Panc1 (cell line): ENCODE measurements around the gene GNMT. TPM values are rescaled to one million over a fixed set of nuclear protein-coding genes. Genes with fewer than 3 reads are reported as not detected.

Experiments used
- ATAC-seq: fragments of 200-7000 bp; cut with Tn5 transposase; 2 replicates; pipeline ENCODE4 v1.9.1; 2020; ENCODE audit warnings: mild to moderate bottlenecking, moderate library complexity
- BruUV-seq: library from RNA; stranded (reverse); fragments of 400-500 nt; replicated peaks from 2 replicates; lab custom pipeline; 2021; lab: Mats Ljungman, UMichigan
- CTCF ChIA-PET: fragments of 300-600 bp; sonication (Branson Sonifier 250); formaldehyde crosslinking; loops from one replicate; lab custom pipeline; 2022; ENCODE audit warnings: antibody characterized with exemption; lab: Charles Lee
- POLR2A ChIA-PET: fragments of 300-600 bp; sonication (Branson Sonifier 250); formaldehyde crosslinking; loops from one replicate; lab custom pipeline; 2022; ENCODE audit warnings: antibody characterized with exemption; lab: Charles Lee
- DNase-seq: peaks from one replicate; pipeline ENCODE4 v3.0.0-alpha.2; 2010; ENCODE audit warnings: low read depth, low spot score
- H3K27ac ChIP-seq: 2 replicates; pipeline ENCODE4 v1.5.1; 2011; ENCODE audit warnings: mild to moderate bottlenecking, low read length, inconsistent platforms
- H3K27me3 ChIP-seq: fragments of 200-500 bp; sonication (Bioruptor generic); 2 replicates; pipeline ENCODE4 v1.6.0; 2014; ENCODE audit warnings: low read length, inconsistent platforms; ENCODE audit not compliant: control insufficient read depth, insufficient read depth
- H3K36me3 ChIP-seq: fragments of 200-500 bp; sonication (Bioruptor generic); 2 replicates; pipeline ENCODE4 v1.5.1; 2014; ENCODE audit warnings: inconsistent platforms, mild to moderate bottlenecking, low read length, moderate library complexity; ENCODE audit not compliant: control insufficient read depth, insufficient read depth
- H3K4me1 ChIP-seq: 2 replicates; pipeline ENCODE4 v1.5.1; 2011; ENCODE audit warnings: inconsistent platforms, mild to moderate bottlenecking, low read length, moderate library complexity; ENCODE audit not compliant: control insufficient read depth, insufficient read depth
- H3K4me3 ChIP-seq, 2 experiments: 2 replicates each; pipeline ENCODE4 v1.5.1; 2011 to 2012; ENCODE audit warnings: low read depth in 2 of 2, low read length in 2 of 2, mild to moderate bottlenecking in 2 of 2, inconsistent platforms in 1 of 2, moderate library complexity in 1 of 2
- H3K9me3 ChIP-seq: fragments of 200-500 bp; sonication (Bioruptor generic); 2 replicates; pipeline ENCODE4 v1.5.1; 2014; ENCODE audit warnings: low read depth, mild to moderate bottlenecking, inconsistent platforms, low read length, moderate library complexity; ENCODE audit not compliant: control insufficient read depth, insufficient read depth
- CTCF ChIP-seq: fragments of 450-650 bp; IDR thresholded peaks from 2 replicates; pipeline ENCODE4 v1.5.1; 2017; ENCODE audit warnings: mild to moderate bottlenecking
- POLR2AphosphoS5 ChIP-seq: IDR thresholded peaks from 2 replicates; pipeline ENCODE4 v1.6.1; 2012; ENCODE audit warnings: mild to moderate bottlenecking, low read depth, low read length, moderate library complexity
- REST ChIP-seq, 2 experiments: IDR thresholded peaks; 2 replicates each; pipeline ENCODE4 v1.6.1; 2011 to 2012; ENCODE audit warnings: low read depth in 2 of 2, control low read depth in 1 of 2, low read length in 1 of 2, mild to moderate bottlenecking in 1 of 2, moderate library complexity in 1 of 2; ENCODE audit not compliant: insufficient read depth in 1 of 2
- SIN3A ChIP-seq: IDR thresholded peaks from 2 replicates; pipeline ENCODE4 v1.6.1; 2012; ENCODE audit warnings: low read depth, mild to moderate bottlenecking, low read length, moderate library complexity, borderline replicate concordance; ENCODE audit not compliant: insufficient read depth
- TCF7L2 ChIP-seq: IDR thresholded peaks from 2 replicates; pipeline ENCODE4 v1.6.1; 2011; ENCODE audit warnings: mild to moderate bottlenecking, low read depth, low read length, inconsistent platforms
- in situ Hi-C: cut with HindIII; loops from 2 replicates; pipeline ENCODE4 v1.10.0; 2016; ENCODE audit warnings: low sequenced_read_pairs, low pct_unique_long_range_greater_than_20kb
- intact Hi-C: fragments of 100-400 bp; cut with micrococcal nuclease; formaldehyde crosslinking; loops from one replicate; pipeline ENCODE4 v1.10.0; 2022; ENCODE audit not compliant: unreplicated experiment
- total RNA-seq: library from RNA; stranded (reverse); gene quantifications from one replicate; pipeline ENCODE4 v1.2.1, GENCODE V29; 2021; ENCODE audit not compliant: unreplicated experiment

Gene GNMT
- total RNA-seq, 1 experiment from 2014 or later: 0.72 TPM

- Histone ChIP-seq H3K27ac (no peak overlapping the region), H3K36me3 (peaks cover 6% of the 10 kb centered on the region; the same call in 1 of the 2 replicates), H3K4me1 (peaks cover 6% of the 10 kb centered on the region), H3K27me3 (no peaks in the 10 kb centered on the region), H3K4me3 (no peak overlapping the region), H3K9me3 (no peaks in the 10 kb centered on the region)
- no TSS peak for BruUV-seq
- in situ Hi-C loops: no loop called here
- intact Hi-C loops: loop anchor here (10.0 kb wide), 1 partner anchor 64 kb away; no protein-coding TSS in a partner anchor
- CTCF ChIA-PET: no interaction called here
- no peak for DNase-seq
- no peak for TF ChIP-seq REST (IDR thresholded peaks at IDR 0.05; ENCODE audit: insufficient read depth in 1 of 2, low read depth in 2 of 2, low read length in 1 of 2)
- TF ChIP-seq TCF7L2: no peak
- TF ChIP-seq SIN3A: no peak
- TF ChIP-seq CTCF: no peak
- no peak for TF ChIP-seq POLR2AphosphoS5
- ATAC-seq: no peak
- POLR2A ChIA-PET: no interaction called here
Measured at GRCh38 chr6:42968783-42969182, 8.2 kb downstream of the GNMT start.

- Histone ChIP-seq H3K27ac (no peak overlapping the region), H3K4me1 (peaks cover 6% of the 10 kb centered on the region), H3K27me3 (no peaks in the 10 kb centered on the region), H3K9me3 (no peaks in the 10 kb centered on the region), H3K36me3 (peaks cover 6% of the 10 kb centered on the region; the same call in 1 of the 2 replicates), H3K4me3 (no peak overlapping the region)
- ATAC-seq (no peak), DNase-seq (no peak)
- in situ Hi-C loops: no loop called here
- no peak for TF ChIP-seq REST (IDR thresholded peaks at IDR 0.05; ENCODE audit: insufficient read depth in 1 of 2, low read depth in 2 of 2, low read length in 1 of 2)
- TF ChIP-seq POLR2AphosphoS5: no peak
- TF ChIP-seq TCF7L2: no peak
- TF ChIP-seq CTCF: no peak
- no peak for TF ChIP-seq SIN3A
- POLR2A ChIA-PET: no interaction called here
- CTCF ChIA-PET: no interaction called here
- BruUV-seq: no TSS peak
- intact Hi-C loops: loop anchor here (10.0 kb wide), 1 partner anchor 65 kb away; no protein-coding TSS in a partner anchor
Measured at GRCh38 chr6:42969431-42969830, 8.9 kb downstream of the GNMT start.
